Stimulated activated CD4-positive, alpha-beta T cell treated with anti-CD3 and anti-CD28 coated beads, Interleukin-15, amount 100 ng/mL, for 48 hours (primary cell): ENCODE measurements around the gene RARRES1.

ENCODE experiments used
- DNase-seq, 2 donors: peaks; one replicate each; pipeline ENCODE4 v3.0.0-alpha.2; 2020; ENCODE audit warnings: low read depth in 2 of 2

RARRES1 gene, protein sequence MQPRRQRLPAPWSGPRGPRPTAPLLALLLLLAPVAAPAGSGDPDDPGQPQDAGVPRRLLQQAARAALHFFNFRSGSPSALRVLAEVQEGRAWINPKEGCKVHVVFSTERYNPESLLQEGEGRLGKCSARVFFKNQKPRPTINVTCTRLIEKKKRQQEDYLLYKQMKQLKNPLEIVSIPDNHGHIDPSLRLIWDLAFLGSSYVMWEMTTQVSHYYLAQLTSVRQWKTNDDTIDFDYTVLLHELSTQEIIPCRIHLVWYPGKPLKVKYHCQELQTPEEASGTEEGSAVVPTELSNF

DNA sequence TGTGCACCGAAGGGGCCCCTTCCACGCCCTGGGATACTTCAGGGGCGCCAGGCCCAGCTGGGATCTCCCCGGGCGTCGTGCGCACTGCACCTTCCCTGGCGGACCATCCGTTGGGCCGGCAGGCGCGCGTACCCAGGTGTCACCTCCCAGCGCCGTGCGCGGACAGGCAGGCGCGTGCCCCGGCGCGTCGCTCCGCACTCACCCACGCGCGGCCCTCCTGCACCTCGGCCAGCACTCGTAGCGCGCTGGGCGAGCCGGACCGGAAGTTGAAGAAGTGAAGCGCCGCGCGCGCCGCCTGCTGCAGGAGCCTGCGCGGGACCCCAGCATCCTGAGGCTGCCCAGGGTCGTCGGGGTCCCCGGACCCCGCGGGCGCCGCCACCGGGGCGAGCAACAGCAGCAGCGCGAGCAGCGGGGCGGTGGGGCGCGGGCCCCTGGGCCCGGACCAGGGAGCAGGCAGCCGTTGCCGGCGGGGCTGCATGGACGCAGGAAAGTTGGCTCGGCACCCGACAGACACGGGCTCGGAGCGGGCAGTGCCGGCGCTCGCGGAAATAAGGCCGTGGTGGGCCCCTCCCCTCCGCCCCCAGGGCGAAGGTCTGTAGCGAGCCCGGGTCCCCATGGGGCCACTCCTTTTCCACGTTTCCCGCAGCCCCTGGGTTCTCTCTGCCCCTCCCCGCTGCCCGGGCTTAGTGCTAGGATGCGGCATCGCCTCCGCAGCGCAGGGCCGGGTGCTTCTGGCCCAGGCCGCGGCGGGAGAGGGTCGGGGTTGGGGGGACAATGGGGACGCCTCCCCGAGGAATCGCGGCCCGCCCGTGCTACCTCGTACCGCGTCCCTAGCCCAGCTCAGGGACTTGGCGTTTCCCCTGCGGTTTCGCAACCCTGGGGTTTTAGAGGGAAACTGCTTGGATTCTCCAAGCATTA is at the start of gene RARRES1:
RARRES1 (minus strand) TSS at position 520 of the 918 bp plus-strand sequence; CDS start at position 478, 42 bp downstream.
- DNase-seq = peak; percentile 23 to 25

DNA sequence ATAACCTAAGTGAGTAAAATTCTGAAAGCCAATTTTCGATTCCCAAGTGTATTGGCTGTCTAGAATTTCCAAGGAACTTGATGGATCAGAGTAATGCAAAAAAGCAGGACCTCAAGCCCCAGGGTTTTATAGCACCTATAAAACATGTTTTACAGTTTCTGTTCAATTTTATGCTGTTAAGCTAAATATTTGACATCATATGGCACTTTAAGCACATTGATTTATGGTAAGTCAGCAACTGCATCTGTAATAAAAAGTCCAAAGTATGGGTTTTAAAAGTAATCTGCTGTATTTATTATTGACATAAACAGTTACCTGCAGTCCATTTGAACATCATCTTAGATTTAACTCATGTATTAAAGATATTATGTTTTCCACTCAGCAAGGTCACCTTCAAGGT is 49.6 kb upstream of the RARRES1 start:
- no peak for DNase-seq

DNA sequence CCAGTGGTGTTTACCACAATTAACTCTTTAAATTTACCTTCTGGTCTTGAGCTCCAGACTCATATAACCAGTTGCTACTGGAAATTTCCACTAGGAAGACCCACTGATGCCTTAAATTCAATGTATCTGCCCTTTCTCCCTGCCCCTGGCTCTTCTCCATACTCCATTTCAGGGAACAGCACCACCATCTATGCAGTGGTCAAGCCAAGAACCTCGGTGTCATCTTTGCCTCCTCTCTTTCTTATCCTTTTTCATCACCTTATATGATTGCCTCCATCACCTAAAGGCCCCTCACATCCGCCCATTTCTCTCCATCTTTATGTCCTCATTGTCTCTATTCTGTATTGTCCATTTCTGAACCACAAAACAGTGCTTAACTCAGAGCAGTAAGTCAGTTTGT is 48.9 kb upstream of the RARRES1 start:
- DNase-seq = no peak

DNA sequence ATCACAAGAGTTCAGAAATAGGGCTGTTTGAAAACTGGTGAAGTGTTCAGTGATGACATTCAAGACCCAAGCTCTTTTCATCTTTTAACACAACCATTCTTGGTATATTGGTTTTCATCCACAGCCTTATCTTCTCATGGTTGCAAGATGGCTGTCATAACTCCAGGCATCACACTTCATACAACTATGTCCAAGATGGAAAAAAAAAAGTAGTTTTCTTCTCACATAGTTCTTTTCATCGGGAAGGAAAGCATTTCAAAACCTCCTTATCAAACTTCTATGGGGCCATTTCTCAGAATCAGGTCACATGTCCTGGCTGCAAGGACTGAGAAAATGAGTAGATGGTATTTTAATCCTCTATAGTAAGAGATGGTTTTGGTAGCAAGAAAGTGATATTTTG is 48.5 kb upstream of the RARRES1 start:
- DNase-seq = no peak

DNA sequence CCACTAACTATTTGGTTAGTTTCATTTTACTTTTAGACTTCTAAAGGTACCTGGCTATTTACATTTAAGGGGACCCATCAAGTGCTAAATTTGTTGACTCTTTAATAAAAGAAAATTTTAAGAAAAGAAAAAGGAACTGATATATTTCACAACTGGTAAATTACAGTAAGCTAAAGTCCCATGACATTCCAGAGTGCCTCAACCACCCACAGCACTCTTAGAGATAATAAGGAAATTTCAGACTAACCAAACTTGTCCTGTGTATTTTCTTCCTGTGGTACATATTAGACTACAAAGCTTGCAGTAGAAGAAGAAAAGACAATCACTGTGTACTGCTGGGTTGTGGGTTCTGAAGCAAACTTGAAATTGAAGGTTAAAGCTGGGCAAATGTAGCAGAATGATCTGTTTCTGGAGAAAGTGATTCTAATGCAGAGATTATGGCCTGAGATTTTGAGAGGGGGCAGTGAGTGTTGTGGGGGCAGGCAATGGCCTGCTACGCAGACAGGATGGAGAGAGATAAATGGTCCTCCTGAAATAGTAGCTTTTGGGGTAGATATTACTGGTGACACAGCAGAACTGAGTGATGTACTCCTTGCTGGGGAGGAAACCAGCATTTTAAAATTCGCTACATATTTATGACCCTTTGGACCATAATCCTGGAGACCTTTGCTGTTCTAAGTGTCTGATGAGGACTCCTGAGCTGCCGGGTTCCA is 45.1 kb upstream of the RARRES1 start:
- no peak for DNase-seq

DNA sequence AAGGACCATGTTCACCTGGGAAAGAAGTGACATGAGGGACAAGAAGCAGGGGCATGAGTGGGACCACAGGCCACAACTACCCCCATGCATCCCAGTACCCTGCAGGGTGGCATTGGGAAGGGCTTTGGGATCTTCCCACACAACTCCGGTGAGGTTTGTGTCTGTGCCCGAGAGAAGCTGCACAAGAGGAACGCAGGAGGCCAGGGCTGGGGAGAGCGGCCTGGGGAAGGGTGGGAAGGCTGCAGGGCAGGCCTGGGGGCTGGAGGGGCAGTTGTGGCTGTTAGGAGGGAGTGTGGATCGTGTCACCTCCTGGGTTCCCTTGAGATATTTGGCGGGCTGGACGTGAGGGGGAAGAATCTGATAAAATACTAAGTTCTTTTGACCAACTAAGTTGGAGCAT is 44.3 kb upstream of the RARRES1 start:
- no peak for DNase-seq

DNA sequence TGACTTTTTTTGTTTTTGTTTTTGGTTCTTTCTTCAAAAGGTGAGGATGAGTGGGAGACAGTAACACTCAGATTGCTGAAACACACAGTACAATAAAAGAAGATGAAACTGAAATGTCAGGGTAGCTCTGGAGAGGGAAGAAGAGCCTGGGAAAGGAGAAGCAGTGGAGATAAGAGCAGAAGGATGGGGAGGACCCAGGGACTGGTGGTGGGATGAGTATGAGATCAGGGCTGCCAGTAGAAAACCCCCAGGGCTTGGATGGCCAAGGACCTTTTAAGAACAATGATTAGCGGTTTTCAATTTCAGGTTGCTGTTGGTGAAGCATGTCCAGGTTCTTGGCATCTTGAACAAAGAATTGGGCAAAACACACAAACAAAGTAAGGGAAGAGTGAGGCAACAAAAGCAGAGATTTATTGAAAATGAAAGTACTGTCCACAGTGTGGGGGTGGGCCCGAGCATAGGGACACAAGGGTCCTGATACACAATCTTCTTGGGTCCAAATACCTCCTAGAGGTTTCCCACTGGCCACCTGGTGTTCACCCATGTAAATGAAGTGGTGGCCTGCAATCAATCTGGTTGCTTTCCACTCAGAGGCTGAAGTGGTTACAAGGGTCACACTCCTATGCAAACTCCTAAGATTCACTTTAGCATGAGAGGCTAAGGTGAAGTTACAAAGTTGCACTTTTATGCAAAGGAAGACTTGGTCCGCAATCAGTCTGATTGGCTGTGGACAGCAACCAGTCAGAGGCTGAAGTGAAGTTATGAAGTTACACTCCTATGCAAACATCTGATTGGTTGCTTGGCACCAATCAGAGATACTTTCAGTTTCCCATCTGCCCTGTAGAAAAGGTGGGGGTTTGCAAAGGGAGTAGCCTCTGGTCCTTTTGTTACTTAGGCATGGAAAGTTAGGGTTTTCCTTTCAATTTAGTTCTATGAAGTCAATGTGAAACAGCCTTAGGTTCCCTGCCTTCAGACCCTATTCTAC is 43.5 kb upstream of the RARRES1 start:
- no peak for DNase-seq

DNA sequence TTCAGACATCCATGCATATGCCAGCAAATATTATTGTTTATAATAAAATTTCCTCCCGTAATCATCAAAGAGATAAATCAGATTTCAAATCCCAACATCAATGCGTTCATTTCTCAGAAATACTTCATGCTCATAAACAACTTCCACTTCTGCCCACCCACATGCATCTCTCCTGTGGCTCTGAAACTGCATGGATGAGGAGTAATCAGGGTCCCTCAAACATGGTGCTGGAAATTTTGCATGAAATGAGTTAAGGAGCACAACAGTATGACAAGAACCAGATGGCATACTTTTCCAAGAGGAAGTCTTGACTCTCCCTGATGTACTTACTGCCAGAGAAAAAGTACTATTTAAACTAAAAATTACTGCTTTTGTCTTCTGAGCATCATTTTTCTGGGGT is 42.7 kb upstream of the RARRES1 start:
- no peak for DNase-seq

DNA sequence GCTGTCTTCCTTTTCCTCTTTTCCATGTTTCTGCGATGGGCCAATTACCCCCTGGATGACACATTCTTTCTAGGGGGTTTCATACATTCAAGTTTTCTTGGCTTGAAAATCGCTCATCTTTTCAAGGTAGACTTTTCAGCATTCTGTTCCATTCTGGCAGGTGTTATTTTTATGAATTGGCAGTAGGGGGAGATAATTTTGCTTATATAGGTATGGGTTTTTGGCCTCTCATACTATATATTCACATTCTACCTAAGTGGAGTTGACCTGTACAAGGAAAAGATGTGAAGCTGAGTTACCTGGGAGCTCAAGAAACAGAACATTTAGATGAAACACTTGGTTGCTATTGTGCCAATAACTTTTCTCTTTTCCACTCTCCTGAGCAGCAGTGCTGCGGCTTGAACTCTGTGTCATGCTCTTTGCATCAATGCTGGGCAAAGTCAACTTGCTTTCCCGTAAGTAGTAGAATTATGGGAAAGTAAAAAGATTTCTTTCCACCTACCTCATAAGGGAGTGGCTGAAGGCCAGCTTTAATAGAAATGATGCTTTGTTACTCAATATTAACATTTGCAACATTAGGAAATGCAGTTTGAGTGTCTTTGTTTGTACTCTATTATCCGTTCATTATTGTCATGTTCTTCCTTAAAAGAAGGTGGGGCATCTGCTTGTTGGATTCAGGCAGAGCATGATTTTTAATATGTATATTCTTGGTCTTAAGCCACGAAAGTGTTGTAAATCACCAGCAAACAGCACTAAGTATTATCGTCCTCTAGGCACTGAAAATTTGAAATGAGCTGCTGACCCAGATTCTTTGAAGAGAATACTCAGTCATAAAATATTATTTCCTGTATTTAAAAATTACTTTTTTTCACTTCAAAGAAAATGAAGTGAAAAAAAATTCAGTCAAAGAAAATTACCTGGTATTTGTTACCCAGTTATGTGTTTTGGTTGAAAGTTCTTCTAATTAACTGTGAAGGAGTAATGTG is 41.9 kb upstream of the RARRES1 start:
- no peak for DNase-seq

DNA sequence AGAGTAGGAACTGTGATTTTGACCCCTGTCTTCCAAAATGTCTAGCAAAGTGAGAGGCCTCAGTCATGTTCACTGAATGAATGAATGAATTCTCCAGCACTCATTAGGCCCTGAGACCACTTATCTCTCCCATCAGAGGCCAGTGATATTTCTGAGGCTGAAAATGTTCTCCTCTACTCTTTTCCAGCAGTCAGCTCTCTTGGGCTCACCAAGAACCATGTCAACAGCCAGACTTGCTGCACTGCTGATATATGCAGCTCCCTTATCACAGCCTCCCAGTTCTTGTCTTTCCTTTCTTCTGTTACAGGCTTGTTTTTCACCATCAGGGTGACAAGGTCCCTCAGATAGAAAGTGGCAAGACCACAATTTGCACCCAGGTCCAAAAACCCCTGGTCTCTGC is 40.9 kb upstream of the RARRES1 start:
- DNase-seq = no peak

DNA sequence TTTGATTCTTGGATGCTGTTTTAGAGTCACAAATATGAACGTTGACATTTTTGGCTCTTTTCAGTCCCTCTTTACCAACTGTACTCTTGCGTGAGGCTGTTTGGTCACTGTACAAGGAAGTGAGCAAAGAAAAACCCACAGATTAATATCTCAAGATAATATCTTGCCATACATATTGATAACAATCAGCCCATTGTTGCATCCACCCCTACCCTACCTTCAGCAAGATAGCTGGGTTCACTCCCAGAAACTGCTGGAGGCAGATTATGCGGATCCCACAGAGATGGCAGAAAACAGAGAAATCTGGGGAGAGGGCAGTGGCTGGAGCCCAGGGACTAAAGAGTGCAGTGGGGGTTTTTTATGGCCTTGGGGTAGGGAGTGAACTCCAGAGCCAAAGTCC is 39.7 kb upstream of the RARRES1 start:
- DNase-seq = no peak

DNA sequence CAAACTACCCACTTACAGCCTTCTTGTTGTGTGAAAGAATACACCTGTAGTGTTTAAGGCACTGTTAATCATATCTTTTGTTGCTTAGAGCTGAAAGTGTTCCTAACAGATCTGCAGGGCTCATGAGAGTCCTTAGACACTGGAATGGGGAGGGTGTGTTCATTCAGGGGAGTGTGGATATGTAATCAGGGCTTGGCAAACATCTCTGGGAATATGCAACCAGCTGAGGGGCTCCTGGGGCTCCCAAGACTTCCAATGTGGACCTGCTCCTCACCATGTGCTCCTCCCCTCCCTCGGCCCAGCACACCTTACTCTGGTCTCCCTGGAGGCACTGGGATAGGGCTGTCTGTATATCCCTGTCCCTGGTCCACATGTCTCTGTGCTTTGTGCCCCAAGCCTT is 39.3 kb upstream of the RARRES1 start:
- no peak for DNase-seq

DNA sequence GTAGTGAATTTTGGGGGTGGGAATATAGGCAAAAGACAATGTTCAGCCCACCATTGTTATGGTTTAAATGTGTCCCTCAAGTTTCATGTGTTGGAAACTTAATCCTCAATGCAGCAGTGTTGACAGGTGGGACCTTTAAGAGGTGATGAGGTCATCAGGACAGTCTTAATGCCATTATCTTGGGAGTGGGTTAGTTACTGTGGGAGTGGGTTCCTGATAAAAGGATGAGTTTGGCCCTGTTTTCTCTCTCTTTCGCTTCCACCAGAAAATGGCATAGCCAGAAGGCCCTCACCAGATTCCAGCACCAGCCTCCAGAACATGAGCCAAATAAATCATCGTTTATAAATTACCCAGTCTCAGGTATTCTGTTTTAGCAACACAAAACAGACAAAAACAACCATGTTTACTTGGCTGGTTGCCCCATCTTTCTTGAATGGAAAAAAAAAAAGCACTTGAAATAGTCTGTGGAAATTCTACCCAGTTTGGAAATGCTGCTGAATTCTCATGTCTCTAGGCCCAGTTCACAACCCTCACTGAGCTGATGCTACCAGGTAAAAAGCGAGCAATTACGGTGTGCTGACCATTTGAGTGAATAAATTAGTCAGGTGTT is 38.6 kb upstream of the RARRES1 start:
- no peak for DNase-seq

DNA sequence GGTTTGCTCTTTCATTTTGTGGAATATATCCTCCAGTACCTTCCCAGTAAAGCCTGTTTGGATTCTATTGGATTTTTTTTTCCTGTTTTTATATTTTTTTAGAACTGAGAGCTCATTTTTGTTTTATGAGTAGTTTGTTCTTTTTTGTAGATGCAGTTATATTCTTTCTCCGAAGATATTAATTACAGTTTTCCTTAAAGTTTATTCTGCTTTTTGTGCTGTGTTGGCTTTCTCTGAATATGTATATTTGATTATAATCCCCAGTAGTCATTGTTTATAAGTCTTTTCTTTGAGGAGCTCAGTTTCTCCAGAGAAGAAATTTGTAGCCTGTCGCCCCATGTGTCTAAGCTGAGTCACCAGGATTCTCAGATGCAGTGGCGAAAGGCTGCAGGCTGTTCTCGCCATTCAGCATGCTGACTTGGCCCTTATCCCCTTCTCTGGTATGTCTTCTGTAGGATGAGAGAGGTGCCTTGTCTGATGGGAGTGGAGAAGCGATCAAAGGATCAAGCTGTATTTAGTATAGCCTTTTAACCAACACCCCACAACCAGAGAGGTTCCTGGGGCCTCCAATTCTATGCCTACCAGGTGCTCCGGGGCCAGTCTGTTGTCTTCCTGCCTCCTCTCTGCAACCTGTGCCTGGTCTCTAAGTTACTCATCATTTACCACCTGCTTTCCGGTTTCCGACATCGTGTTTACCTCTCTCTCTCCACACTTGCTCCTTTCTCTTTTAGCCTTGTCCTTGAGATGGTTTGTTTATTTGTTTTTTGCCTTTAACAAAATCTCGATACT is 37.9 kb upstream of the RARRES1 start:
- DNase-seq = no peak

DNA sequence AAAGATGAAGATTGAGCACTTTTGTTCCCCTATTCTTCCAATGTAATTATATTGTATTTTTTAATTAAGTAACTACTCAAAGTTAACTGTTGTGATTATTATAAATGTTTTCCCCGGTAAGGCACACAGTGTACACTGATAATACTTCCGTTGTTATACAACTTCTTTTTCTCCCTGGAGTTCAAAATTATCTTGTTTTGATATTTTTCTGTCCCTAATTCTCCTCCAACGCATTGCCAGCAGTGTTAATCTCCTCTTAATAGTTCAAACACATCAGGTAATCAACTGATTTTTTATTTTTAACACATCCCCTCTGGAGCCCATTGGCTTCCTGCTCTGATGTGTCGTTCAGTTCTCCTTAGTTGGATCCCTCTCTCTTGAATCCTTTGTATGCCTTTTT is 37.3 kb upstream of the RARRES1 start:
- no peak for DNase-seq

DNA sequence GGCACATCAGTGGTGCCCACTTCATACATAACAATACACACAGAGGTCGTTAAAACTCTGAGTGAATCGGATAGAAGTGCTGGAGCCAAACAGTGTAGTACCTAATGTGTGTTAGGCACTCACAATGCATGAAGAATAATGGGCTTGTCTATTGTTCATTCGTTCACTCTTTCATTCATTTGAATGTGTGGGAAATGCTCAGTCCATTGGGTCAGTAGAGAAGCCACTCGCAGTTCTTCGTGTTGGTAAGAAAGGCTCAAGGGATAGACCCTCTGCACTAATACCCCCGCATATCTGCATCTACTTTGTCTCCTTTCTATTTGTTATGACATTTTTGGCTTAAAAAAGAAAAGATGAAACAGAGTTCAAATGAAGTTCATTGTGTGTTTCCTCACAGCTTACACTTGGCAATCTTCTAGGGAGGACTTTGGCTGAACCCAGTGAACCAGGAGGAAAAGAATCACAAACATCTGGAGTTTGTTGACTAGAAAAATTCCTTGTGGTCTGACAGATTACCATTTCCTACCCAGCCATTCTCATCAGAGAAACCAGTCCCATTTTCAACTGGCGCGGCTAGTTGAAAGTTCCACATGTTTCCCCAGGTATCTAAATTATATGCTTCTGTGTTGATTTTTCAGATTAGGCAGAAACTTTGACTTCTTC is 36.8 kb upstream of the RARRES1 start:
- no peak for DNase-seq

DNA sequence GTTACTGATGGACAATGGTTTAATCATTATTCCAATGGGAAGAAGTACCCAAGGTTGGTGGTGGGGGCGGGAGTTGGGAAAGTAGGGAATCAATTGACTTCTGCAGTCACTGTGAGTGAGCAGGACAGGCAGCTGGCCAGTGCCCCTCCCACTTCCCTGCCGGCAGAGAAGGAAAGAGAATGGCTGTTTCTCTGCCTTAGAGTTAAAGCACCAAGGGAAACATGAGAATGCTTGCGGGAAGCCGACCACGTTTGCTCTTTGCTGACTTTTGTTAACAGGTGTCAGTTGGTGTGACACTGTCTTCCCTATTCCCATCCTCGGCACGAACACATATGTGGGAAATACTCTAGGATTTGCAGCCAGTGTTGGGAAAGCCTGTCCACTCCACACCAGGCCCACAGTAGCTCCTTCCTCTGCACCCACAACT is 36.1 kb upstream of the RARRES1 start:
- DNase-seq = no peak

DNA sequence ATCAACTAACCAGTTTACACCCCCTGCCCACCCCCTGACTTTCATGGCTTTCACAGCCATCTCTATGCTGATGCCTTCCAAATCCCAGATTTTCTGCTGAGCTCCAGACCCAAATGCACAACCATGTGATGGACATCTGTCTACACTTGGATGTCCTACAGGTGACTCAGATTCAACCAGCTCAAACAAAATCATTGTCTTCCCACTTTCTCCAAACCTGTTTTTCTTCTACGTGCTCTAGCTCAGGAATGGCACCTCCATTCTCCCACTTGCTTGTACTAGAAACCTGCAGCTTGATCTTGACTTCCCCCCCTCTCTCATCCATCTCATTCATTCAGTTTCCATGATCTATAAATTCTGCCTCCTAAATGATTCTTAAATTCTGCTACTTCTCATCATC is 34.1 kb upstream of the RARRES1 start:
- DNase-seq = no peak
